GM18526 (cell line): ENCODE results near the gene PANX1.

Experiments
- POLR2A ChIP-seq: IDR thresholded peaks from 3 replicates; pipeline ENCODE4 v1.6.1; 2011; ENCODE audit not compliant: insufficient read length; ENCODE audit errors: extremely low read depth

Gene PANX1

DNA sequence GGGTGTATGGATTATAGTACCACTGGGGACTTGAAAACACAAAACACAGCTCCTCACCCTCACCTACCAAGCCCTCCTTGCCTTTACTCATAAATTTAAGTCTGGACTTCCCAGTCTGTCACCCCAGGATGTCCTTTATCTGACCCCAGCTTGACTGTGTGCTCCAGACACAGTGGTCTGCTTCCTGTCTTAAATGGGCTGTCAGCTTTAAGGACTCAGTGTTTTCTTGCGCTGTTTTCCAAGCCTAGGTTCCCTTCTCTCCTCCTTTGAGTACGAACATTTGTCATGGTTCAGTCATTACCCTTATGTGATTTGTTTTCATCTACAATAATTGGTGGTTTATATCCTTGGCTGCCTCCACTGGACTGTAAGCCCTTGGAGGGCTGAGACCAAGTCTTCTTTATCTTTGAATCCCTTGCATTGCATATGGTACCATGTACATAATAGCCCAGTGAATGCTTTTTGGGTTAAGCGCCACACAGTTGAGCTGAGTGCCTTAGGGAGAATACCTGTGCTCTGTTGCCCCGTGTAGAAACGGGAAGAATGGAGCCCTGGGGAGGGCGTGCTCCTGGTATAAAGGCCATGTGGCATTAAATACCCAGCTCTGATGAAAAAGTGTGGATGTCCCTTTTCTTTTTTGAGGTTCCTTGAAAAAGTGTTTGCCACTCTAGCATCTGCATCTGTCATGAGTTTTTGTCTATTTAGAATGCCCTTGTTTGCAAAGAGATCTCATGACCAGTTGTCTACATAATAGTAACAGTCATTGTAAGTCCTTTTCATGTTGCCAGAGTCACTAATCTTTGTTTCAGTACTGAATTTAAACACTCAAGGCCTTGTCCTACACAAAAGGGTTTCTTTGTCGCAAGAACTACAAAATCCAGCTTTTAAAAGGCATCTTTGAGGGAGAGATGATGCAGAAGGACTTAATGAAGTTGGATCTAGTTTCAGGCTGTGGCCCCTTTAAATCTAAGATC, 14.0 kb downstream of the PANX1 start:
- no peak for TF ChIP-seq POLR2A

DNA sequence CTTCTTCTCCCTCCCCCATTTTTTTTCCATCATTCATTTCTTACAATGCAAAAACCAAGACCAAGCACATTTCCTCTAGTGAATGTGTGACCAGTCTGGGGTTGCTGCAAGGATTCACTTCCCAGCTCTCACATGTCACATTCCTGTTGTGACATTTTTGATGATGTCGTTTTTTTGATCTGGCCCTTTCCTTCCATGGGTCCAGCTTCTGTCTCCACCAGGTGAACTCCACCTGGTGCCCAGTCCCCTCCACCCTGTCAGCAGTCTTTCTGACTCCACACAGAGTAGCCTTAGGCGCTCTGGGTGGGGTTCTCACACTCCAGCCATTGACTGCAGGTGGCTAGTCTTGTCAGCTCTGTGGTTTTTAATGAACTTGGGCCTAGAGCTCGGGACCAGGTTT, 15.6 kb downstream of the PANX1 start:
- no peak for TF ChIP-seq POLR2A

DNA sequence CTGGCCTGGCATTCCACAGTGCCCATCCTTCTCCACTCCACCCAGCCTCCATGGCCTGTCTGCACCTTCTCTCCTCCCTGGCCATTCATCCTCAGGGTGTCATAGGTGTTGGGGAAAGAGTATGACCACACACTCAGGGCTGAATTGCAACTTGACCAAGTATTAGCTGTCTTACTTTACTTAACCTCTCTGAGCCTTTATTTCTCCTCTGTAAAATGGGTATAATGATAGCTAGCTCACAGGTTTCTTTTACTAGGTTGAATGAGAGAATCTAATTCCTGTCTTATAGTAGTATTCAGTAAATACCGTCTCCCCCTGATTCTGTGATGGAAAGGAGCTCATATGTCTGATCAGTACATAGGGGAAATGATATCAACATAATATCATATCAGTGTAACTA, 16.0 kb downstream of the PANX1 start:
- no peak for TF ChIP-seq POLR2A

DNA sequence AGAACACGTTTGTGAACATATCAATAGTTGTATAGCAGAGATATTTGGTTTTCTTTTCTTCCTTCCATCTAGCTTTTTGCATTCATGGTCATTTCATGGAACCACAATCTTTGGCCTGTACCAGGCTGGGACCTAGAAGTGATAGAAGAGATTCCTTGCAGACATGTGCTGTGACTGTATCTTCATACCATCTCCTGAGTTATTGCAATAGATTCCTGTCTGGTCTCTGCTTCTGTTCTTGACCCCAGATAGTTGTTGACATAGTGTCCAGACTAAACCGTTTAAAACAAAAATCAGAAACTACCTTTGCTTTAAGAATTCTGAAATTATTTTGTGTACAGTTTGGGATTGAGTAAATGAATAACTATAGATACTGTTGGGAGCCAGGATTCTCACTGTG, 16.8 kb downstream of the PANX1 start:
- TF ChIP-seq POLR2A, result no peak

DNA sequence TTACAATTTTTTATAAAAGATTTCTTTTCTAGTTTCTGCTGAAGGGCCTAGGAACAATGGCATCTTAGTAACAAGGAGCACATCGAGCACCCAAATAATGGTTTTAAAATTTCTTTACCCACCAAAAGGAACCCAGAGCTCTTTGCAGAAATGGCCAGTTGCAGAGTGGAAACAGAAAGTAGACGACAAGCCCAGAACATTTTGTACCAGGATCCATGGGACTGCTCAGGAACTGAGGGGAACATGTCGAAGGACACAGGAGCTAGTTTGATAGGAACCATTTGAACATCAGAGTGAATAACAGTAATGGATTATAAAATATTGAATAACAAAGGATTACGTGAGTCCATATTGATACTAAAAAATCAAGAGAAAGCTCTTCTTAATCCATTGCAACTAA, 17.3 kb downstream of the PANX1 start:
- no peak for TF ChIP-seq POLR2A

DNA sequence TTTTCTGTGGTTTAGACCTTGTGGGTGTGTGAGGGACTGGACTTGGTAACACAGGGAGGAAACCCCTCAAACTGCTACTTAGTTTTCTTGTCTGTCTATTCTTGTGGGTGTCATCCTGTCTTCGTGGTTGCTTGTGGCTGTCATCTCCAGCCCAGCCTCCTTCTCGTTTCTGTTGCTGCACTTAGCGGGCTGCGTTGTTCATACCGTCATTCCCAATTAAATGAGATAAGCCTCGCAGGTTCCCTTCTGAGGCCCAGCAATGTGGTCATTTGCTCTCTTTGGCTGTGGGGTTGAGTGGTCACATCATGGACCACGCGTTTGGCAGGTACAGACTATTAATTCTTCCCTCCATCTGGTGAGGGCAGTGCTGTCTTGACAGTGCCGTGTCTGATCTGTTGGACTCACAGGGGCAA, 18.8 kb downstream of the PANX1 start:
- no peak for TF ChIP-seq POLR2A

DNA sequence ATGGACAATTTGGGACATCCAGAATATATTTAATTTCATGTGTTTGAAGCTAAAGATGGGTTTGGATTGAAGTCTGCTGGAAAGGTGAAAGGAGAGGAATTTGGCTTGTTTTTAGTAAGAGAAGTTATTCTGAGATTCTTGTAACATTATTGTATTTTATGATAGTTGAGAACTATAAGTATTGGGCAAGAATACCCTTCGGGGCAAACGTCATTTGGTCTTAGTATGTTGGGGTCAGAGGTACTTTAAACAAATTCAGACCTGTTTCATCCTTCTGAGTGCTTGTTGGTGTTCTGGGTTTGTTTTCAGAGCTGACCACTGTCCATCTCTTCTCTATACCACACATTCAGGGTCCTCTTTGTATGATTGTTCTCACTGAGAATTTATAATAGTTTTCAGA, 19.5 kb downstream of the PANX1 start:
- no peak for TF ChIP-seq POLR2A

DNA sequence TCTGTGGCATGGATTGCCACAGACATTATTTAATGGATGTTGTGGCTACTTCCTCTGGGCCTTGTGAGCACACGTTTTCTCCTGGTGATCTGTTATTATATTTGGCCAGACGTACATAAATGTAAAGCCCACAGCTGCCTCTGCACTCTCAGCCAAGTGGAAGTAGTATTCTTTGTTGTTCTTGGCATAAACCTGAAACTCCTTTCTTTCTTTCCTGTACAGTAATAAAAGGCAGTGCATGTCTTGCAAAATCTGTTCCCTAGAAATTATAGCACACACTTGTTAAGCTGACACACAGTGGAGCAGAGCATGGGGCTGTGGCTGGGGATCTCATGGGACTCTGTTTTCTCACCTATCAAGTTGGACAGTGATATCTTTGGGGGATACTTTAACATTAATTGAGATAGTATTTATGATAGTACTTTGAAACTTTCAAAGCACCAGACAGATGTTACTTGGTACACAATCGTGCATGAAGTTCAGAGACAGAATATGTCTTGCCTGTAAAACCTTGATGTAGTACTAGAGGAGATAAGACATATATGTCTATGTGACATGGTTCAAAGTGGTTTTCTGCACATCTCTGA, 20.9 kb downstream of the PANX1 start:
- TF ChIP-seq POLR2A, result no peak

DNA sequence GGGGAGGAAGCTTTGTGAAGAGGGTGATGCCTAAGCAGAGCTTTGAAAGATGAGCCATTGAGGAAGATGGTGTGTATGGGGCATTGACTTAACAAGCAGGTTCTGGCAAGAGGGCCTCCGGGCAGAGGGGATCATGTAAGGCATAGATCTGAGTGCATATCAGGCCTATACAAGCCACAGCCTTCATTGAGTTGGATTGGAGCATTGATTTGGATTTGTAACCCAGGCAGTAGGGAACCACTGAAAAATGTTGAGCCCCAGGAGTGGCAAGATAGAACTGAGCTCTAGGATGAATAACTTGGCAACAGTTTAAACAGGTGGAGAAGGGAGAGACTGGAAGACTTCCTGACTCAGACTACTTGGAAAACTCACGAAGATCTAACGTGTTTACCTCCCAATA, 21.4 kb downstream of the PANX1 start:
- no peak for TF ChIP-seq POLR2A

DNA sequence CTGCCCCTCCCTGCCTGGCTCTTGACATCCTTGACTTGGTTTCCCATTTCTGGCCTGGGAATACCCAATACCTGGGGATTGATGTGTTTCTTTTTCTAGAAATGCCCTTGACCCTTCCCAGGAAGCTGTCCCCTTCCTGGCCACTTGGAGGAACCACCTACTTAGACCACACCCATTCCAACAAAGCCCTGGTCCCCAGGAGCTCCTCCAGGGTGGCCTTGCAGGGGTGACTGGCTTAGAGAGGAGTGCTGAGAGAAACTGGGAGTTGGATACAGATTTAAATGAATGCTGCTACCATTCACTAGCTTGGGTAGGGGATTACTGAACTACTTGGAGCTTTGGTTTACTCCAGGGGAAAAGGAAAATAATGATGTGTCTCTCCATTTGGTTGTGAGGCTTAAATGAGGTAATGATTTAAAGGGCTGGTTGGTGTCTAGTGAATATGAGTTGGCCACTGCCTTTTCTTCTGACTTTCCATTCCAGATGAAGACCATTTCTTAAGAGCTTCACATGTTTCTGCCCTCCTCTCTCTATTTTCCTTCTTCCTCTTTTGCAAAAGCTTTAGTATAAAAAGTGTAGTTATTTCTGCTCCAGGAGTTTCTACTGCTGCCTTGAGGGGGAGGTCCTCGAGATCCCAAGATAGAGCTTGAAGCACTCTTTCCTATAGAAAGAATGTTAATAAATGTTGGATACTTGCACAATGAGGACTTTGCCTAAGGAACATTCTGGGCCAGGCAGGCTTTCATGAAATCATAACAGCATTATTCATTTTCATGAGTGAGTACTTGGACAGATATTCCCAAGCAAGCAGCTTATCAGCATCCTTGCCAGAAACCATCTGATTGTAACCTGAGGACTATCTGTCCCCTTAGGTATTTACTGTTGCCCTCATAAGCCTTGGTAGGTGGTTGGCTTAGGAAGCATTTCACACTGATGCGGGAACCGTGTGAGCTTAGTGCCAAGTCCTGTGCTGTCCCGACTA, 22.4 kb downstream of the PANX1 start:
- TF ChIP-seq POLR2A, result no peak

DNA sequence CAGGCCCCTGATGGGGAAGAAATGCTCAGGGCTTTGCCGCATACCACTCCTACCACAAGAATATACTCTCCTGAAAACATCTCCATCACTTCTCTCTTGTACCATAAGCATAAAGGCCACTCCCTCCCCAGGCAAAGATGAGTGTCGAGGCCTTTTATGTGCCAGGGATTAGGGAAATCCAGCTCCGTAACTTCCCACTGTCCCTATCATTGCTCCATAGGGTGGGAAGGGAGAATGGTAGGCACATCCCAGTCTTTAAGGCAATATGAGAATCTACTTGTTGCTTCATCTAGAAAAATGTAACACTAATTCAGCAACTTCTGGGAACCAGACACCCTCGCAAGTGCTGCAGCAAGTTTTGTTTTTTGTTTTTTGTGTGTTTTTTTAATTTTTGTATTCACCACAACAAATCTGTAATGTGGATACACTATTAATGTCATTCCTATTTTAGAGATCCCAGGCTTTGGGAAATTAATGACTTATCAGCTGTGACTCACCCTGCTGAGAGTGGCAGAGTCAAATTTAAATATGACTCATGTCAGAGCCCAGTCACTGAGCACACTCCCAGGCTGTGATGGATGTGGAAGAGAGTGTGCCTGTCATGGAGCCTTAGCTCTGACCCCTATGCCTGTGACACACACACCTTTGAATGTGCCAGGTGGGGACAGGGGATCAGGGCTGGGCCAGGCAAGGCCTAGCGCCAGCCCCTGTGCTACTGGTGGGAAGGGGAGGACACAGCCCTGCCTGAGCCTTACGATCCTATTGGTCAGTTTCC, 23.4 kb downstream of the PANX1 start:
- no peak for TF ChIP-seq POLR2A

DNA sequence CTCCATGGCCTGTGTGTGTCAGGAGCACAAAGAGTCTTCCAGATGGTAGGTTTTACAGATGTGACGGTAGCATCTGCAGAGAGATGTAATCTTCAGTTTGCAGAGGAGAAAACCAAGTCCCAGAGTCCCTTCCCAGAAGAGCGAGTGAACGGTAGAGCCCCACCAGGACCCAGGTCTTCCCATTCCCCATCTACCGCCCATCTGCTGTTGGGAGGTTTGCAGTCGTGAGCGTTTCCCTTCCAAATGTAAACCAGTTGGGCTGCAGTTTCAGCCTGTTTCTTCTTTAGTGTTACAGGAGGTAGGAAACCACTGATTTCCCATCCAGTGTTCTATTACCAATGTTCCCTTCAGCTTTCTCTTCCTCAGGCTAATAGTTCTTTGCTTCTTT, 24.0 kb downstream of the PANX1 start:
- no peak for TF ChIP-seq POLR2A

DNA sequence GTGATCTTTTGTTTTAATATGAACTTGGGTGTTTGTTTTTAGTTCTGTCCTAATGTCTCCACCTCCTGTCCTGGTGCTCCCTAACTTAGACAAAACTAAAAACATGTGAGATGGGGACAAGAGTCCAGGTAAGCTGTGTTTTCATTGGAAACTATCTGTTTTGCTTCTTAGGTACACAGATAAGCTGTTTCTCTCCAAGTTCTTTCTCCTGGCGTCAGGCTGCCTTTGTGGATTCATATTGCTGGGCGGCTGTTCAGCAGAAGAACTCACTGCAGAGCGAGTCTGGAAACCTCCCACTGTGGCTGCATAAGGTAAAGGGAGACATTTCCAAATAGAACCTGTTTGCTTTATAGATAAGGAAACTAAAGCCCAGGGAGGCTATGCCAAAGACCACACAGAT, 24.7 kb downstream of the PANX1 start:
- TF ChIP-seq POLR2A, result no peak

DNA sequence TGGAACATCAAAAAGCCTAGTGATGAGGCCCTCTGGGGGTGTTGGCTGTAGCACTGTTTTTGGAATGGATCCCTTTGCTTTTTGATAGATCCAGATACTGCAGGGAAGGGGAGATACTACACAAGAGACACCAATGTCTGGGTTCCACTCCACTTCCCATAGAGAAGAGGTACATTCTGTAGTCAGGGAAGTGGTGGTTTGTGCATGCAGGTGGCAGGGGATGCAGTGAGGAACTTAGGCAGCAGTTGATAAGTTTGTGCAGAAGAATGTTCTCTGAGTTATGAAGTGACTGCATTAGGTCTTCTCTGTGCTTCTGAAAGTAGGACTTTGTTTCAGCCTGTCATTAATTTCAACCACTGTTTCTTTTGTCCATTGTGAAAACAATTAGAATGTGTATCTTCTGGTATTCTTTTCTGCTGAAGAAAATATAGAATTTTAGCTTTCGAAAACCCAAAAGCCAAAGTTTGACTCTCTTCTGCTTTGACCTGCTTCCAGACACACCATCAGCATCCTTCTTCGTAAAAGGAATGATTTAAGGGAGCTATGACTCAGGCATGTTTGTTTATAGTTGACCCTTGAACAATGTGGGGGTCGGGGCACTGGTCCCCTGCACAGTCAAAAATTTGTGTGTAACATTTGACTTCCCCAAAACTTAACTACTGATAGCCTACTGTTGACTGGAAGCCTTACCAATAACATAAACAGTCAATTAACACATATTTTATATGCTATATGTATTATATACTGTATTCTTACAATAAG, 25.6 kb downstream of the PANX1 start:
- no peak for TF ChIP-seq POLR2A

DNA sequence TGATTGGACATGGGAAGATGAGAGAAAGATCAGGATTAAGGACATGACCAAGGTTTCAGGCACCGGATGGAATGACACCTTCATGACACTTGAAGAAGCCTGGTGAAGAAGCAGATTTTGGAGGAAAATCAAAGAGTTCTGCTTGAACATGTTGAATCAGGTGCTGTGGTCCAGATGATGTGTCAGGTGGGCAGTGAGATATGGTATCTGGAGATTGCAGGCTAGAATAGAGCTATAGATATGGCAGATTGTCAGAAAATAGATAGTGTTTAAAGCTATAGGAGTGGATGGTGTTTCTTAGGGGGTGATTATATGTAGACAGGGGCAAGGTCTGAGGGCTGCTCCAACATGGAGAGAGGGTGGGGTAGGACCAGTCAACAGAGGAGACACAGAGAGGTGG, 40.2 kb downstream of the PANX1 start:
- TF ChIP-seq POLR2A, result no peak

DNA sequence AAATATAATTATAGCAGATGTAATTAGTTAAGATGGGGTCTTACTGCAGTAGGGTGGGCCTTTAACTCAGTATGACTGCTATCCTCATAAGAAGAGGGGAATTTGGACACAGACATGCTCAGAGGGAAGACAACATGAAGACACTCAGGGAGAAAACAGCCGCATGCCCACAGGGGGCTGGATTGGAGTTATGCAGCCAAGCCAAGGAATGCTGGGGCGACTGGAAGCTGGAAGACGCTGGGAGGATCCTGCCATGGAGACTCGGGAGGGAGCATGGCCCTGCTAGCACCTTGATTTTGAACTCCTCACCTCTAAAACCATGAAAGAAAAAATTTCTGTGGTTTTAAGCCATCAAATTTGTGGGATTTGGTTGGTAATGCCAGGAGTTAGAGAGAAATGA, 40.9 kb downstream of the PANX1 start:
- TF ChIP-seq POLR2A, result no peak
